Keratinocyte (primary cell): ENCODE measurements around the gene ZNF598. TPM values are rescaled to one million over a fixed set of nuclear protein-coding genes. Genes with fewer than 3 reads are reported as not detected.
A peak's percentile ranks its signal among the peaks of the same experiment; 100 is the strongest.

ENCODE experiments used
- DNase-seq: peaks from one replicate; pipeline ENCODE4 v3.0.0-alpha.2; 2011; ENCODE audit warnings: low read depth, missing footprints, low spot score
- FAIRE-seq: peaks from 2 replicates; lab custom pipeline; 2011; peaks lifted over from hg19 to GRCh38; lab: Jason Lieb, UNC
- H2AFZ ChIP-seq: 2 replicates; pipeline ENCODE4 v1.6.0; 2012; ENCODE audit warnings: low read length, control low read depth, inconsistent platforms; ENCODE audit not compliant: control insufficient read depth
- H3K27ac ChIP-seq: 2 replicates; pipeline ENCODE4 v1.5.1; 2011; ENCODE audit warnings: low read length; ENCODE audit not compliant: control insufficient read depth, insufficient read depth
- H3K27me3 ChIP-seq: 3 replicates; pipeline ENCODE4 v1.6.0; 2011; ENCODE audit warnings: low read length; ENCODE audit not compliant: control insufficient read depth, insufficient read depth; ENCODE audit errors: extremely low read depth
- H3K36me3 ChIP-seq, 2 experiments: 2 replicates in 1 of 2; 3 replicates in 1 of 2; pipeline ENCODE4 v1.5.1; 2011; ENCODE audit warnings: low read length in 2 of 2, mild to moderate bottlenecking in 1 of 2; ENCODE audit not compliant: control insufficient read depth in 2 of 2, insufficient read depth in 2 of 2; ENCODE audit errors: extremely low read depth in 1 of 2
- H3K4me1 ChIP-seq: 3 replicates; pipeline ENCODE4 v1.5.1; 2011; ENCODE audit warnings: low read length; ENCODE audit not compliant: control insufficient read depth, insufficient read depth; ENCODE audit errors: extremely low read depth
- H3K4me2 ChIP-seq: 3 replicates; pipeline ENCODE4 v1.6.0; 2011; ENCODE audit warnings: low read depth, low read length; ENCODE audit not compliant: control insufficient read depth, insufficient read depth; ENCODE audit errors: extremely low read depth
- H3K4me3 ChIP-seq, 3 experiments: fragments of 200-600 bp in 1 of 3; sonication (generic) in 1 of 3; 2 replicates in 2 of 3; 3 replicates in 1 of 3; pipeline ENCODE4 v1.5.1; 2011 to 2016; ENCODE audit warnings: low read length in 3 of 3, mild to moderate bottlenecking in 3 of 3, control low read depth in 2 of 3, inconsistent platforms in 1 of 3, low read depth in 1 of 3, mixed read lengths in 1 of 3, mixed run types in 1 of 3, moderate library complexity in 1 of 3; ENCODE audit not compliant: control insufficient read depth in 2 of 3, insufficient read depth in 2 of 3; ENCODE audit errors: extremely low read depth in 1 of 3
- H3K79me2 ChIP-seq: 2 replicates; pipeline ENCODE4 v1.6.0; 2012; ENCODE audit warnings: low read length; ENCODE audit not compliant: control insufficient read depth, insufficient read depth
- H3K9ac ChIP-seq: 3 replicates; pipeline ENCODE4 v1.6.0; 2011; ENCODE audit warnings: low read length; ENCODE audit not compliant: control insufficient read depth, insufficient read depth; ENCODE audit errors: extremely low read depth
- H3K9me1 ChIP-seq: 3 replicates; pipeline ENCODE4 v1.6.0; 2011; ENCODE audit warnings: low read length; ENCODE audit not compliant: control insufficient read depth, insufficient read depth; ENCODE audit errors: extremely low read depth
- H3K9me3 ChIP-seq: 2 replicates; pipeline ENCODE4 v1.5.1; 2012; ENCODE audit warnings: low read depth, low read length; ENCODE audit not compliant: control insufficient read depth
- H4K20me1 ChIP-seq: 3 replicates; pipeline ENCODE4 v1.6.0; 2011; ENCODE audit warnings: low read length; ENCODE audit not compliant: control insufficient read depth, insufficient read depth; ENCODE audit errors: extremely low read depth
- CTCF ChIP-seq, 3 experiments: IDR thresholded peaks in 1 of 3; conservative IDR thresholded peaks in 1 of 3; optimal IDR thresholded peaks in 1 of 3; 2 replicates in 2 of 3; 3 replicates in 1 of 3; pipeline versions ENCODE3 to v1.5.1; 2011; ENCODE audit warnings: low read length in 3 of 3, mild to moderate bottlenecking in 3 of 3, moderate library complexity in 2 of 3, control low read depth in 1 of 3, inconsistent platforms in 1 of 3; ENCODE audit not compliant: insufficient read depth in 2 of 3; ENCODE audit errors: extremely low read depth in 1 of 3
- EZH2 ChIP-seq: IDR thresholded peaks from one replicate; pipeline ENCODE4 v1.6.1; 2012; ENCODE audit warnings: inconsistent platforms, mild to moderate bottlenecking, low read length, moderate library complexity
- dilution Hi-C: fragments of 300-500 bp; cut with MboI; formaldehyde crosslinking; loops from one replicate; pipeline ENCODE4 v1.7.0; 2020; ENCODE audit warnings: low sequenced_read_pairs; ENCODE audit not compliant: extremely low pct_ligation_motif_present
- polyA plus RNA-seq, 5 experiments: library from polyadenylated mRNA; depleted of rRNA in 3 of 5; stranded (reverse) in 3 of 5; stranded (forward) in 1 of 5; unstranded in 1 of 5; fragments of >200 nt; gene quantifications; 1 replicate in 1 of 5; 2 replicates in 3 of 5; 3 replicates in 1 of 5; pipeline versions ENCODE4 v1.2.1 to v1.2.3, GENCODE V29; 2011 to 2012; ENCODE audit warnings: missing spikeins in 2 of 5, low read depth in 1 of 5, low replicate concordance in 1 of 5

The ZNF598 gene
- polyA plus RNA-seq, 1 donor (not counting 4 experiments of a cell fraction or from before 2014, with no cell fraction given), result 18.0 TPM

- H3K27ac ChIP-seq, result no peak overlapping the region
- H2AFZ ChIP-seq, result peak overlapping the region; percentile 88
- peaks cover 4 to 10% of the 10 kb centered on the region in 2 experiments for H3K36me3 ChIP-seq
- peaks cover 25% of the 10 kb centered on the region for H3K4me1 ChIP-seq
- peak overlapping the region; percentile 70 for H3K4me2 ChIP-seq
- H3K9me3 ChIP-seq, result no peaks in the 10 kb centered on the region
- H4K20me1 ChIP-seq, result peaks cover 3% of the 10 kb centered on the region
- dilution Hi-C loops, result no loop called here
- TF ChIP-seq EZH2, result no peak
- TF ChIP-seq CTCF (optimal IDR thresholded peaks at IDR 0.05 in 1 of 3, IDR thresholded peaks at IDR 0.05 in 1 of 3, conservative IDR thresholded peaks at IDR 0.05 in 1 of 3; ENCODE audit: extremely low read depth in 1 of 3, insufficient read depth in 2 of 3, low read length in 3 of 3), result peak in 1 of 3 experiments; percentile 5
- no peaks in the 10 kb centered on the region for H3K79me2 ChIP-seq
- peak overlapping the region; percentile 37 for H3K9ac ChIP-seq
- no peaks in the 10 kb centered on the region for H3K9me1 ChIP-seq
- no peak for FAIRE-seq
- H3K27me3 ChIP-seq, result peaks cover 30% of the 10 kb centered on the region
- peak overlapping the region in 2 of 3 experiments; percentile 23 to 43 for H3K4me3 ChIP-seq
- no peak for DNase-seq
Measured at GRCh38 chr16:1991948-1992703, 17.5 kb downstream of the ZNF598 start.

- peak overlapping the region; percentile 88 for H2AFZ ChIP-seq
- H3K9me1 ChIP-seq, result no peaks in the 10 kb centered on the region
- H3K27me3 ChIP-seq, result peaks cover 30% of the 10 kb centered on the region
- TF ChIP-seq EZH2, result no peak
- TF ChIP-seq CTCF (optimal IDR thresholded peaks at IDR 0.05 in 1 of 3, IDR thresholded peaks at IDR 0.05 in 1 of 3, conservative IDR thresholded peaks at IDR 0.05 in 1 of 3; ENCODE audit: extremely low read depth in 1 of 3, insufficient read depth in 2 of 3, low read length in 3 of 3), result no peak
- peak overlapping the region in 2 of 3 experiments; percentile 23 to 43 for H3K4me3 ChIP-seq
- H3K4me1 ChIP-seq, result peaks cover 25% of the 10 kb centered on the region
- dilution Hi-C loops, result no loop called here
- no peaks in the 10 kb centered on the region for H4K20me1 ChIP-seq
- peaks cover under 1 to 5% of the 10 kb centered on the region in 2 experiments for H3K36me3 ChIP-seq
- H3K9ac ChIP-seq, result peak overlapping the region; percentile 37
- no peak for FAIRE-seq
- H3K4me2 ChIP-seq, result peak overlapping the region; percentile 70
- no peaks in the 10 kb centered on the region for H3K79me2 ChIP-seq
- H3K9me3 ChIP-seq, result no peaks in the 10 kb centered on the region
- H3K27ac ChIP-seq, result no peak overlapping the region
- no peak for DNase-seq
Measured at GRCh38 chr16:1991588-1991947, 18.1 kb downstream of the ZNF598 start.
